PFSK-1 (cell line): ENCODE measurements around the gene FKBP15.

Experiments
- FOXP2 ChIP-seq: optimal IDR thresholded peaks from 2 replicates; pipeline ENCODE3; 2011; ENCODE audit warnings: borderline replicate concordance, control low read depth, inconsistent platforms; ENCODE audit not compliant: insufficient read depth; ENCODE audit errors: extremely low read length, extremely low read depth
- POLR2AphosphoS5 ChIP-seq: IDR thresholded peaks from 2 replicates; pipeline ENCODE4 v1.6.1; 2012; ENCODE audit warnings: low read depth, mild to moderate bottlenecking, control low read depth, low read length, moderate library complexity
- SIN3A ChIP-seq: IDR thresholded peaks from 2 replicates; pipeline ENCODE4 v1.6.1; 2012; ENCODE audit warnings: mild to moderate bottlenecking, low read length, moderate library complexity, borderline replicate concordance; ENCODE audit not compliant: insufficient read depth
- TAF1 ChIP-seq: IDR thresholded peaks from 2 replicates; pipeline ENCODE4 v1.6.1; 2012; ENCODE audit warnings: low read length, control low read depth, borderline replicate concordance; ENCODE audit not compliant: insufficient read depth
- TF ChIP-seq, protein P1 (sequence below), 2 experiments: IDR thresholded peaks; 2 replicates each; pipeline versions ENCODE4 v1.6.1 to v1.8.0; 2011 to 2012; ENCODE audit warnings: low read depth in 2 of 2, low read length in 2 of 2, control low read depth in 1 of 2, inconsistent platforms in 1 of 2, mild to moderate bottlenecking in 1 of 2, moderate library complexity in 1 of 2; ENCODE audit not compliant: insufficient read depth in 1 of 2

The FKBP15 gene

DNA sequence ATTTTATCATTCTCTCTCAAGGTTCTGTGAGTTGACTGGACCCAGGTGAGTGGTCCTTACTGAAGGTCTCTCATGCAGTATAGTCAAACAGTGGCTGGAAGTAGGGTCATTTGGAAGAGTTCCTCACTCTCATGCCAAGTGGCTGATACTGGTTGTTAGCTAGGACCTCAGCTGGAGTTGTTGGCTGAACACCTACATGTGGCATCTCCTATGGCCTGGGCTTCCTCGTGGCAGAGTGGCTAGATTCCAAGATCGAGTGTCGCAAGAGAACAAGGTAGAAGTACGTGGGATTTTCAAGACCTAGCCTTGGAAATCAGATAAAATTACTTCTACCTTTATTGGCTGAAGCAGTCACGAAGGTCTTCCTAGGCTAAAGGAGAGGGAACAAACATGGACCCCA lies 62.6 kb downstream of the FKBP15 start:
- TF ChIP-seq SIN3A = no peak
- TF ChIP-seq TAF1 = no peak
- TF ChIP-seq POLR2AphosphoS5 = no peak
- no peak for TF ChIP-seq FOXP2
- TF ChIP-seq, protein P1, sequence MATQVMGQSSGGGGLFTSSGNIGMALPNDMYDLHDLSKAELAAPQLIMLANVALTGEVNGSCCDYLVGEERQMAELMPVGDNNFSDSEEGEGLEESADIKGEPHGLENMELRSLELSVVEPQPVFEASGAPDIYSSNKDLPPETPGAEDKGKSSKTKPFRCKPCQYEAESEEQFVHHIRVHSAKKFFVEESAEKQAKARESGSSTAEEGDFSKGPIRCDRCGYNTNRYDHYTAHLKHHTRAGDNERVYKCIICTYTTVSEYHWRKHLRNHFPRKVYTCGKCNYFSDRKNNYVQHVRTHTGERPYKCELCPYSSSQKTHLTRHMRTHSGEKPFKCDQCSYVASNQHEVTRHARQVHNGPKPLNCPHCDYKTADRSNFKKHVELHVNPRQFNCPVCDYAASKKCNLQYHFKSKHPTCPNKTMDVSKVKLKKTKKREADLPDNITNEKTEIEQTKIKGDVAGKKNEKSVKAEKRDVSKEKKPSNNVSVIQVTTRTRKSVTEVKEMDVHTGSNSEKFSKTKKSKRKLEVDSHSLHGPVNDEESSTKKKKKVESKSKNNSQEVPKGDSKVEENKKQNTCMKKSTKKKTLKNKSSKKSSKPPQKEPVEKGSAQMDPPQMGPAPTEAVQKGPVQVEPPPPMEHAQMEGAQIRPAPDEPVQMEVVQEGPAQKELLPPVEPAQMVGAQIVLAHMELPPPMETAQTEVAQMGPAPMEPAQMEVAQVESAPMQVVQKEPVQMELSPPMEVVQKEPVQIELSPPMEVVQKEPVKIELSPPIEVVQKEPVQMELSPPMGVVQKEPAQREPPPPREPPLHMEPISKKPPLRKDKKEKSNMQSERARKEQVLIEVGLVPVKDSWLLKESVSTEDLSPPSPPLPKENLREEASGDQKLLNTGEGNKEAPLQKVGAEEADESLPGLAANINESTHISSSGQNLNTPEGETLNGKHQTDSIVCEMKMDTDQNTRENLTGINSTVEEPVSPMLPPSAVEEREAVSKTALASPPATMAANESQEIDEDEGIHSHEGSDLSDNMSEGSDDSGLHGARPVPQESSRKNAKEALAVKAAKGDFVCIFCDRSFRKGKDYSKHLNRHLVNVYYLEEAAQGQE (IDR thresholded peaks at IDR 0.05; ENCODE audit: insufficient read depth in 1 of 2, low read depth in 2 of 2, low read length in 2 of 2) = no peak

DNA sequence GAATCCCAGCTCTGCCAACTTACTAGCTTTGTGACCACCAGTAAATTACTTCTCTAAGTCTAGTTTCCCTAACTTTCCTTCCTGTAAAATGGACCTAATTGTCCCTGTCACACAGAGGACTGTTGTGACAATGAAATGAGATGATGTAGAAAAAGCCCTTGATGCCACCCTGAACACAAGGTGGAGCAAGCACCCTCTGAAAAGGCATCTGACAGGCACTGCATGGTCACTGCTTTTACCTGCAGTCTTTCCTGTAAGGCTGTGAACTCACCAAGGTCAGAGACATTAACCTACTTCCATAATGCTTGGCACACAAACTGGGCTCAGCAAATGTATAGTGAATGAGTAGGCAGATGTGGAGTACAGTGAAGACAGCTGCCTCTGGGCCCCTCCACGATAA lies 64.2 kb downstream of the FKBP15 start:
- no peak for TF ChIP-seq POLR2AphosphoS5
- no peak for TF ChIP-seq FOXP2
- TF ChIP-seq, protein P1 (IDR thresholded peaks at IDR 0.05; ENCODE audit: insufficient read depth in 1 of 2, low read depth in 2 of 2, low read length in 2 of 2) = no peak
- no peak for TF ChIP-seq TAF1
- no peak for TF ChIP-seq SIN3A

DNA sequence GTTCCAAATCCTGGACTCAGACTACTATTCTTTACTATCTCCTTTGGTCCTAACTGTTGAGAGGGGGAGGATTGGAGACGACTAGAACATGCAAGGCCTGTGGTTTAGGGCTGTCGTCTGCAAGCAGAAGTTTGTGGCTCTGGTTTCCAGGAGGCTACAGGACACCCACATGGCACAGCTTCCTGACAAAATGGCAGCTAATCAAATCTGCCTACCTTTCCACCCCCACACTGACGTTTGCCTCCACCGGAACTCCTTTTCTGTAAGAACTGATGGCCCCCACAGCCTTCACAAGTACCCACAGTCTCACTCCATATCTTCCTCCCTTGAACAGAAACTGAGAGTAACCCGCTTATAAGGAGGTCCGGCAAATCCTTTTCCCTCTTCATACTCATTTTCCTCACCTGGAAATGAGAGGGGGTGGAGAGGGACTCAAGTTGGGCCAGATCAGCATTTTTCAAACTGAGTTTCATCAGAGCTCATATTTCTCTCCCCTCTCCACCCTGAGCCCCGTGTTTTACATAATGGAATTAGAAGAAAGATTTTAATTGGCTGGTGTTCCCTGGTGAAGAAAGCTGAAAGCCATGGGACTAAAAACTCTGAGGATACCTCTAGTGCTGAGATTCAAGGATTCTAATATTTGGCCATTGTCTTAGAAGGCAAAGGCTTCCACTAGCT lies 65.0 kb downstream of the FKBP15 start:
- TF ChIP-seq, protein P1 (IDR thresholded peaks at IDR 0.05; ENCODE audit: insufficient read depth in 1 of 2, low read depth in 2 of 2, low read length in 2 of 2) = no peak
- TF ChIP-seq TAF1 = no peak
- TF ChIP-seq SIN3A = no peak
- TF ChIP-seq FOXP2 = no peak
- TF ChIP-seq POLR2AphosphoS5 = no peak

DNA sequence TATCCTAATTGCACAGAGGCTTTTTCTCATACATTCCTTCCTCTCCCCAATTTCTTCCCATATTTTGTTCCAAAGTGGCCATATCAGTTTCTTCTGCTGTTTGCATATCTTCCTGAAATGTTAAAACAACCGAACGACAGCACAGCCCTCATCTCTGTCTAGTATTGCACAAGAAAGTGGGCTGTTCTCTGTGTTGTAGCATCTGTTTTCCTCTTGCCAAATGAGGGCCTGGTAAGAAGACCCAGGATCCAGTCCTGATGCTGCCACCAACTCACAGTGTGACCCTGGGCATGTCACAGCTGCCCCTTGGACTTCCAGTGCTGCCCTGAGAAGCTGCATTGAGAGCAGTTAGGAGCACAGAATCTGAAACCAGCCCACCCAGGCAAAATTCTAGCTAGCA lies 66.1 kb downstream of the FKBP15 start:
- no peak for TF ChIP-seq FOXP2
- no peak for TF ChIP-seq TAF1
- no peak for TF ChIP-seq SIN3A
- TF ChIP-seq, protein P1 (IDR thresholded peaks at IDR 0.05; ENCODE audit: insufficient read depth in 1 of 2, low read depth in 2 of 2, low read length in 2 of 2) = no peak
- no peak for TF ChIP-seq POLR2AphosphoS5

DNA sequence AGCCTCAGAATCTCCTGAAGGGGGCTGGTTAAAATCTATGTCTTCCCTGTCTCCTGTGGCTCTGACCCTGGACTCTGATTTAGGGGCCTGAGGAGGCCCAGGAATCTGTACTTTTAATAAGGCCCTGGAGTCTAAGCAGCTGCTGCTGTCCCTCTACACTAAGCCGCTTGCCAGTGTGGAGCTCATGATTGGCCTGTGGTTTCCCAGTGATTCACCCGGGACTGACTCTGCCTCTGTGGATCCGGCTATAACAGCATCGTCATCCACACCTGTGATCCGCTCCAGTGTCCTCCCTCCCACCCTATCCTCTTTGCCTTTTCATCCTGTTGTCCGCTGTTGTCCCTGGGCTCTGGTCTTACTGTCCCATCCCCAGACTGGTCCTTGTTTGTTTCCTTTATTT lies 66.6 kb downstream of the FKBP15 start:
- no peak for TF ChIP-seq FOXP2
- no peak for TF ChIP-seq SIN3A
- TF ChIP-seq TAF1 = no peak
- TF ChIP-seq POLR2AphosphoS5 = no peak
- TF ChIP-seq, protein P1 (IDR thresholded peaks at IDR 0.05; ENCODE audit: insufficient read depth in 1 of 2, low read depth in 2 of 2, low read length in 2 of 2) = no peak
